Esophagus muscularis mucosa (tissue), 3 donors: ENCODE measurements around the gene CDNF.

Source experiments
- POLR2A ChIP-seq: fragments of 450-650 bp; IDR thresholded peaks from one replicate; pipeline ENCODE4 v1.6.1; 2017; ENCODE audit warnings: antibody characterized with exemption, moderate library complexity, mild to moderate bottlenecking, low read depth
- POLR2AphosphoS5 ChIP-seq, 2 donors: sonication (generic); formaldehyde crosslinking; IDR thresholded peaks; one replicate each; pipeline ENCODE4 v1.6.1; 2017; ENCODE audit warnings: antibody characterized with exemption in 2 of 2
- TF ChIP-seq, protein P1 (sequence below), 3 experiments: fragments of 200-600 bp in 2 of 3; fragments of 450-650 bp in 1 of 3; sonication (generic) in 2 of 3; IDR thresholded peaks; one replicate each; pipeline ENCODE4 v1.5.1; 2017 to 2019; ENCODE audit warnings: antibody characterized with exemption in 3 of 3, mild to moderate bottlenecking in 2 of 3, moderate library complexity in 1 of 3

DNA sequence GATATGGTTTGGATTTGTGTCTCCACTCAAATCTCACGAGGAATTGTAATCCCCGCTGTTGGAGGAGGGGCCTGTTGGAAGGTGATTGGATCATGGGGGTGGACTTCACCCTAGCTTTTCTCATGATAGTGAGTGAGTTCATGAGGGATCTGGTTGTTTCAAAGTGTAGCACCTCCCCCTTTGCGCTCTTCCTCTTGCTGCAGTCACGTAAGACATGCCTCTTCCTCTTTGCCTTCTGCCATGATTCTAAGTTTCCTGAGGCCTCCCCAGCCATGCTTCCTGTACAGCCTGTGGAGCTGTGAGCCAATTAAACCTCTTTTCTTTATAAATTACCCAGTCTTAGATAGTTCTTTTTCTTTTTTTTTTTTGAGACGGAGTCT, 17.1 kb downstream of the CDNF start:
- TF ChIP-seq POLR2A (no peak), POLR2AphosphoS5 (IDR thresholded peaks at IDR 0.05) (no peak)
- TF ChIP-seq, protein P1, sequence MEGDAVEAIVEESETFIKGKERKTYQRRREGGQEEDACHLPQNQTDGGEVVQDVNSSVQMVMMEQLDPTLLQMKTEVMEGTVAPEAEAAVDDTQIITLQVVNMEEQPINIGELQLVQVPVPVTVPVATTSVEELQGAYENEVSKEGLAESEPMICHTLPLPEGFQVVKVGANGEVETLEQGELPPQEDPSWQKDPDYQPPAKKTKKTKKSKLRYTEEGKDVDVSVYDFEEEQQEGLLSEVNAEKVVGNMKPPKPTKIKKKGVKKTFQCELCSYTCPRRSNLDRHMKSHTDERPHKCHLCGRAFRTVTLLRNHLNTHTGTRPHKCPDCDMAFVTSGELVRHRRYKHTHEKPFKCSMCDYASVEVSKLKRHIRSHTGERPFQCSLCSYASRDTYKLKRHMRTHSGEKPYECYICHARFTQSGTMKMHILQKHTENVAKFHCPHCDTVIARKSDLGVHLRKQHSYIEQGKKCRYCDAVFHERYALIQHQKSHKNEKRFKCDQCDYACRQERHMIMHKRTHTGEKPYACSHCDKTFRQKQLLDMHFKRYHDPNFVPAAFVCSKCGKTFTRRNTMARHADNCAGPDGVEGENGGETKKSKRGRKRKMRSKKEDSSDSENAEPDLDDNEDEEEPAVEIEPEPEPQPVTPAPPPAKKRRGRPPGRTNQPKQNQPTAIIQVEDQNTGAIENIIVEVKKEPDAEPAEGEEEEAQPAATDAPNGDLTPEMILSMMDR (IDR thresholded peaks at IDR 0.05) = no peak
